Natural killer cell (primary cell): ENCODE measurements around the gene SENP7. TPM values are rescaled to one million over a fixed set of nuclear protein-coding genes. Genes with fewer than 3 reads are reported as not detected.
"Not testable (repeated sequence)": the region's sequence is repeated elsewhere in the genome, so short reads cannot be mapped to it uniquely, and the experiment has no call there.

ENCODE experiments used
- ATAC-seq, 3 donors: fragments of 150-1000 bp in 2 of 3; fragments of 200-7000 bp in 1 of 3; cut with Tn5 transposase; 1 replicate in 1 of 3; 2 replicates in 2 of 3; pipeline ENCODE4 v1.10.0; 2021; ENCODE audit warnings: mild to moderate bottlenecking in 2 of 3, moderate library complexity in 2 of 3
- DNase-seq, 2 donors: peaks; one replicate each; pipeline versions ENCODE4 v3.0.0 to v3.0.0-alpha.2; 2013 to 2021; ENCODE audit warnings: mixed read lengths in 1 of 2
- H3K27ac ChIP-seq: one replicate; pipeline ENCODE4 v1.5.1; 2013; ENCODE audit warnings: mild to moderate bottlenecking, low read length
- H3K27me3 ChIP-seq: one replicate; pipeline ENCODE4 v1.6.1; 2013; ENCODE audit warnings: low read length; ENCODE audit not compliant: control insufficient read depth, insufficient read depth
- H3K36me3 ChIP-seq: one replicate; pipeline ENCODE4 v1.6.1; 2013; ENCODE audit warnings: low read length; ENCODE audit not compliant: control insufficient read depth, insufficient read depth
- H3K4me1 ChIP-seq: one replicate; pipeline ENCODE4 v1.6.1; 2013; ENCODE audit warnings: low read length; ENCODE audit not compliant: control insufficient read depth, insufficient read depth
- H3K4me3 ChIP-seq: one replicate; pipeline ENCODE4 v1.5.1; 2013; ENCODE audit warnings: low read length
- H3K9me3 ChIP-seq: one replicate; pipeline ENCODE4 v1.6.1; 2013; ENCODE audit warnings: low read length; ENCODE audit not compliant: control insufficient read depth, insufficient read depth
- H3K27ac Mint-ChIP-seq, 2 donors: one replicate each; pipeline ENCODE4 v1.8.0; 2022; ENCODE audit warnings: mild to moderate bottlenecking in 2 of 2, mixed read lengths in 2 of 2, moderate library complexity in 1 of 2
- H3K27me3 Mint-ChIP-seq, 2 donors: one replicate each; pipeline ENCODE4 v1.8.0; 2022; ENCODE audit warnings: low read depth in 2 of 2, mixed read lengths in 2 of 2
- H3K36me3 Mint-ChIP-seq: one replicate; pipeline ENCODE4 v1.8.0; 2022; ENCODE audit warnings: mixed read lengths
- H3K4me1 Mint-ChIP-seq, 2 donors: one replicate each; pipeline ENCODE4 v1.8.0; 2022; ENCODE audit warnings: mixed read lengths in 2 of 2
- H3K4me3 Mint-ChIP-seq: one replicate; pipeline ENCODE4 v1.8.0; 2022; ENCODE audit warnings: mild to moderate bottlenecking, moderate library complexity, mixed read lengths
- H3K9me3 Mint-ChIP-seq, 2 donors: one replicate each; pipeline ENCODE4 v1.8.0; 2022; ENCODE audit warnings: mixed read lengths in 2 of 2
- WGBS: methylation state at CpG from one replicate; pipeline ENCODE4 v1.1.7; 2013; ENCODE audit warnings: missing lambda C conversion rate; ENCODE audit not compliant: insufficient coverage; 5-methylcytosine and 5-hydroxymethylcytosine counted together
- intact Hi-C: fragments of 100-400 bp; cut with micrococcal nuclease; formaldehyde crosslinking; loops from one replicate; pipeline ENCODE4 v1.14.2; 2022
- total RNA-seq, 4 donors: library from RNA; stranded (reverse); fragments of 120-200 nt in 1 of 4; gene quantifications; one replicate each; pipeline versions ENCODE4 v1.2.3 to v1.2.4, GENCODE V29; 2013 to 2022
- TF ChIP-seq, protein P1 (sequence below): fragments of 200-600 bp; IDR thresholded peaks from one replicate; pipeline ENCODE4 v1.8.0; 2022; ENCODE audit warnings: antibody characterized with exemption

The SENP7 gene
- total RNA-seq, 3 donors from 2014 or later (not counting 1 experiment from before 2014, with no cell fraction given): 41.4 to 60.6 (median 52.7) TPM

- DNase-seq (no peak), ATAC-seq (no peak)
- peak overlapping the region; percentile 30 to 46 for H3K27ac Mint-ChIP-seq
- no peaks in the 10 kb centered on the region for H3K27me3 ChIP-seq
- no peaks in the 10 kb centered on the region for H3K9me3 ChIP-seq
- TF ChIP-seq, protein P1, sequence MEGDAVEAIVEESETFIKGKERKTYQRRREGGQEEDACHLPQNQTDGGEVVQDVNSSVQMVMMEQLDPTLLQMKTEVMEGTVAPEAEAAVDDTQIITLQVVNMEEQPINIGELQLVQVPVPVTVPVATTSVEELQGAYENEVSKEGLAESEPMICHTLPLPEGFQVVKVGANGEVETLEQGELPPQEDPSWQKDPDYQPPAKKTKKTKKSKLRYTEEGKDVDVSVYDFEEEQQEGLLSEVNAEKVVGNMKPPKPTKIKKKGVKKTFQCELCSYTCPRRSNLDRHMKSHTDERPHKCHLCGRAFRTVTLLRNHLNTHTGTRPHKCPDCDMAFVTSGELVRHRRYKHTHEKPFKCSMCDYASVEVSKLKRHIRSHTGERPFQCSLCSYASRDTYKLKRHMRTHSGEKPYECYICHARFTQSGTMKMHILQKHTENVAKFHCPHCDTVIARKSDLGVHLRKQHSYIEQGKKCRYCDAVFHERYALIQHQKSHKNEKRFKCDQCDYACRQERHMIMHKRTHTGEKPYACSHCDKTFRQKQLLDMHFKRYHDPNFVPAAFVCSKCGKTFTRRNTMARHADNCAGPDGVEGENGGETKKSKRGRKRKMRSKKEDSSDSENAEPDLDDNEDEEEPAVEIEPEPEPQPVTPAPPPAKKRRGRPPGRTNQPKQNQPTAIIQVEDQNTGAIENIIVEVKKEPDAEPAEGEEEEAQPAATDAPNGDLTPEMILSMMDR: no peak
- H3K36me3 ChIP-seq: no peaks in the 10 kb centered on the region
- H3K4me1 ChIP-seq: no peaks in the 10 kb centered on the region
- H3K4me3 Mint-ChIP-seq: no peak overlapping the region
- intact Hi-C loops: no loop called here
- H3K4me1 Mint-ChIP-seq: peaks cover 77 to 80% of the 10 kb centered on the region in 2 donors
- no peak overlapping the region for H3K4me3 ChIP-seq
- no peaks in the 10 kb centered on the region for H3K27me3 Mint-ChIP-seq
- peaks cover 0 to 2% of the 10 kb centered on the region in 2 donors for H3K9me3 Mint-ChIP-seq
- no peak overlapping the region for H3K27ac ChIP-seq
- WGBS: 52% methylated on average over 3 of the region's 3 CpGs
- peaks cover 13% of the 10 kb centered on the region for H3K36me3 Mint-ChIP-seq
Observed at GRCh38 chr3:101478980-101479379, 34.0 kb downstream of the SENP7 start.

DNA sequence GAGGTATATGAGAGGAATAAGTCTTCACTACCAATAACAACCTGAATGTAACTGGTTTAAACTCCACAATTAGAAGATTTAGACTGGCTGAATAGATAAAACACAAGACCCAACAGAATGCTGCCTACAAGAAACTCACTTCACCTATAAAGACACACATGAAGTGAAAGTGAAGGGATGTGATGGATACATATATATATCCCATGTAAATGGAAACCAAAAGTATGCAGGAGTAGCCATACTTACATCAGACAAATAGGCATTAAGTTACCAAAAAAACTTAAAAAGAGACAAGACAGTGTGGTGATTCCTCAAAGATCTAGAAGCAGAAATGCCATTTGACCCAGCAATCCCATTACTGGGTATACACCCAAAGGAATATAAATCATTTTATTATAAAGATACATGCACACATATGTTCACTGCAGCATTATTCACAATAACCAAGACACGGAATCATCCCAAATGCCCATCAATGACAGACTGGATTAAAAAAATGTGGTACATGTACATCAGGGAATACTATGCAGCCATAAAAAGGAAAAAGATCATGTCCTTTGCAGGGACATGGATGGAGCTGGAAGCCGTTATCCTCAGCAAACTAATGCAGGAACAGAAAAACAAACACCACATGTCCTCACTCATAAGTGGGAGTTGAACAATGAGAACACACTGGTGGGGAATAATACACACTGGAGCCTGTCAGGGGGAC lies 38.0 kb downstream of the SENP7 start:
- H3K4me3 ChIP-seq, H3K36me3 ChIP-seq, DNase-seq, ATAC-seq, H3K9me3 Mint-ChIP-seq, H3K27ac ChIP-seq, H3K9me3 ChIP-seq, H3K4me1 ChIP-seq, intact Hi-C loops, H3K27me3 Mint-ChIP-seq, H3K27me3 ChIP-seq, H3K4me3 Mint-ChIP-seq: not testable (repeated sequence)
- Mint-ChIP-seq H3K36me3 (peaks cover 13% of the 10 kb centered on the region), H3K4me1 (peaks cover 70 to 79% of the 10 kb centered on the region in 2 donors), H3K27ac (peak overlapping the region in 1 of 2 donors; percentile 3)
- 100% methylated on average over 1 of the region's 2 CpGs for WGBS

- H3K36me3 ChIP-seq, intact Hi-C loops, H3K9me3 Mint-ChIP-seq, H3K4me3 Mint-ChIP-seq, DNase-seq, H3K27ac ChIP-seq, H3K4me1 ChIP-seq, H3K4me3 ChIP-seq, H3K27me3 Mint-ChIP-seq, H3K36me3 Mint-ChIP-seq, H3K27ac Mint-ChIP-seq, ATAC-seq, H3K9me3 ChIP-seq, H3K27me3 ChIP-seq: not testable (repeated sequence)
- WGBS: 95% methylated on average over 4 of the region's 4 CpGs
- H3K4me1 Mint-ChIP-seq: peaks cover 63 to 70% of the 10 kb centered on the region in 2 donors
Observed at GRCh38 chr3:101468676-101469075, 44.3 kb downstream of the SENP7 start.

- H3K4me1 ChIP-seq, H3K27me3 ChIP-seq, H3K27ac ChIP-seq, H3K27me3 Mint-ChIP-seq, DNase-seq, H3K4me3 ChIP-seq, H3K36me3 ChIP-seq, H3K9me3 Mint-ChIP-seq, H3K36me3 Mint-ChIP-seq, ATAC-seq, intact Hi-C loops, H3K9me3 ChIP-seq, H3K4me3 Mint-ChIP-seq: not testable (repeated sequence)
- 87% methylated on average over 3 of the region's 3 CpGs for WGBS
- H3K27ac Mint-ChIP-seq: peak overlapping the region; percentile 4 to 28
- peaks cover 56 to 60% of the 10 kb centered on the region in 2 donors for H3K4me1 Mint-ChIP-seq
Observed at GRCh38 chr3:101467310-101467663, 45.7 kb downstream of the SENP7 start.
